Measurements from ENCODE around the gene DMTF1.

Gene DMTF1

DNA sequence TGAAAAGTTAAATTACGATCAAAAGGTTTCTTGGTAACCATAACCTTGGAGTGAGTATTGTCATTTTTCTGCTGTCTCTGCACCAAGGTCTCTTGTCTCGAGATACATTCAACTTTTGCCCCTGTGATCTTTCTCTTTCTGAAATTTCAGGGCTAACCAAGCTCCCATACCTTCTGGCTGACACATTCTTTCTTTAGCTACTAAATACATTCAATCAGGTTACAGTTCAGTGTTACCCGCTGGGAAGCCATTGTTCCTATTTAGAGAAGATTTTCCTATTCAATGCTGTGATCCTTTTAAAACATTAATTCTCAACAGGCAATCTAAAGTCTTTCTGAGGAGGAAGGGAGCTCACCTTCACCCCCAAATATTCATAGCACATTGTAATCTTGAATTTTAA lies 22.9 kb upstream of the DMTF1 start:
- Histone ChIP-seq H3K27ac (ENCODE audit: low read depth, low read length) (no peak overlapping the region), H3K9me2 (replicated peaks; ENCODE audit: insufficient read depth, low read length) (no peaks in the 10 kb centered on the region), H2AFZ (ENCODE audit: low read depth, low read length, severe bottlenecking) (no peak overlapping the region), H3K27me3 (ENCODE audit: low read length) (no peaks in the 10 kb centered on the region), H3K36me3 (ENCODE audit: low read length) (no peaks in the 10 kb centered on the region), H3K9ac (ENCODE audit: low read length) (no peak overlapping the region), H3K4me2 (ENCODE audit: low read depth, low read length, poor library complexity, severe bottlenecking) (no peak overlapping the region), H3F3A (ENCODE audit: insufficient read depth) (no peaks in the 10 kb centered on the region), H3K79me2 (ENCODE audit: insufficient read depth, low read length) (no peaks in the 10 kb centered on the region), H3K4me3 (ENCODE audit: insufficient read depth, low read length, poor library complexity, severe bottlenecking) (no peak overlapping the region), H3K9me3 (ENCODE audit: insufficient read depth, low read length) (no peaks in the 10 kb centered on the region), H4K20me1 (ENCODE audit: low read depth, low read length) (no peaks in the 10 kb centered on the region)
- no peak for TF ChIP-seq EZH2phosphoT487 (conservative IDR thresholded peaks at IDR 0.05; ENCODE audit: low read length)
- TF ChIP-seq, protein P1, sequence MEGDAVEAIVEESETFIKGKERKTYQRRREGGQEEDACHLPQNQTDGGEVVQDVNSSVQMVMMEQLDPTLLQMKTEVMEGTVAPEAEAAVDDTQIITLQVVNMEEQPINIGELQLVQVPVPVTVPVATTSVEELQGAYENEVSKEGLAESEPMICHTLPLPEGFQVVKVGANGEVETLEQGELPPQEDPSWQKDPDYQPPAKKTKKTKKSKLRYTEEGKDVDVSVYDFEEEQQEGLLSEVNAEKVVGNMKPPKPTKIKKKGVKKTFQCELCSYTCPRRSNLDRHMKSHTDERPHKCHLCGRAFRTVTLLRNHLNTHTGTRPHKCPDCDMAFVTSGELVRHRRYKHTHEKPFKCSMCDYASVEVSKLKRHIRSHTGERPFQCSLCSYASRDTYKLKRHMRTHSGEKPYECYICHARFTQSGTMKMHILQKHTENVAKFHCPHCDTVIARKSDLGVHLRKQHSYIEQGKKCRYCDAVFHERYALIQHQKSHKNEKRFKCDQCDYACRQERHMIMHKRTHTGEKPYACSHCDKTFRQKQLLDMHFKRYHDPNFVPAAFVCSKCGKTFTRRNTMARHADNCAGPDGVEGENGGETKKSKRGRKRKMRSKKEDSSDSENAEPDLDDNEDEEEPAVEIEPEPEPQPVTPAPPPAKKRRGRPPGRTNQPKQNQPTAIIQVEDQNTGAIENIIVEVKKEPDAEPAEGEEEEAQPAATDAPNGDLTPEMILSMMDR (IDR thresholded peaks at IDR 0.05; ENCODE audit: insufficient read depth, low read length, poor library complexity, severe bottlenecking): no peak

- no peak for TF ChIP-seq EZH2phosphoT487 (conservative IDR thresholded peaks at IDR 0.05; ENCODE audit: low read length)
- TF ChIP-seq, protein P1 (IDR thresholded peaks at IDR 0.05; ENCODE audit: insufficient read depth, low read length, poor library complexity, severe bottlenecking): no peak
- no peak overlapping the region for H3K9ac ChIP-seq (ENCODE audit: low read length)
- no peaks in the 10 kb centered on the region for H3K36me3 ChIP-seq (ENCODE audit: low read length)
- no peak overlapping the region for H2AFZ ChIP-seq (ENCODE audit: low read depth, low read length, severe bottlenecking)
- no peaks in the 10 kb centered on the region for H3K79me2 ChIP-seq (ENCODE audit: insufficient read depth, low read length)
- no peaks in the 10 kb centered on the region for H3K9me3 ChIP-seq (ENCODE audit: insufficient read depth, low read length)
- no peaks in the 10 kb centered on the region for H4K20me1 ChIP-seq (ENCODE audit: low read depth, low read length)
- H3K27me3 ChIP-seq (ENCODE audit: low read length): no peaks in the 10 kb centered on the region
- H3F3A ChIP-seq (ENCODE audit: insufficient read depth): no peaks in the 10 kb centered on the region
- H3K27ac ChIP-seq (ENCODE audit: low read depth, low read length): no peak overlapping the region
- no peaks in the 10 kb centered on the region for H3K9me2 ChIP-seq (replicated peaks; ENCODE audit: insufficient read depth, low read length)
- H3K4me2 ChIP-seq (ENCODE audit: low read depth, low read length, poor library complexity, severe bottlenecking): no peak overlapping the region
- H3K4me3 ChIP-seq (ENCODE audit: insufficient read depth, low read length, poor library complexity, severe bottlenecking): no peak overlapping the region
Measured at GRCh38 chr7:87129848-87130247, 22.4 kb upstream of the DMTF1 start.

- Histone ChIP-seq H3K4me2 (ENCODE audit: low read depth, low read length, poor library complexity, severe bottlenecking) (no peak overlapping the region), H3K79me2 (ENCODE audit: insufficient read depth, low read length) (no peaks in the 10 kb centered on the region), H3K9ac (ENCODE audit: low read length) (no peak overlapping the region), H3K27ac (ENCODE audit: low read depth, low read length) (no peak overlapping the region), H3K9me3 (ENCODE audit: insufficient read depth, low read length) (no peaks in the 10 kb centered on the region), H3K27me3 (ENCODE audit: low read length) (no peaks in the 10 kb centered on the region), H3K36me3 (ENCODE audit: low read length) (no peaks in the 10 kb centered on the region), H3F3A (ENCODE audit: insufficient read depth) (no peaks in the 10 kb centered on the region), H3K9me2 (replicated peaks; ENCODE audit: insufficient read depth, low read length) (no peaks in the 10 kb centered on the region), H2AFZ (ENCODE audit: low read depth, low read length, severe bottlenecking) (no peak overlapping the region), H4K20me1 (ENCODE audit: low read depth, low read length) (no peaks in the 10 kb centered on the region), H3K4me3 (ENCODE audit: insufficient read depth, low read length, poor library complexity, severe bottlenecking) (no peak overlapping the region)
- TF ChIP-seq, protein P1 (IDR thresholded peaks at IDR 0.05; ENCODE audit: insufficient read depth, low read length, poor library complexity, severe bottlenecking): no peak
- no peak for TF ChIP-seq EZH2phosphoT487 (conservative IDR thresholded peaks at IDR 0.05; ENCODE audit: low read length)
Measured at GRCh38 chr7:87131771-87132170, 20.5 kb upstream of the DMTF1 start.

All from SU-DHL-6 (cell line).